H4 (cell line): ENCODE data around the gene CABLES2. TPM values are rescaled to one million over a fixed set of nuclear protein-coding genes. Genes with fewer than 3 reads are reported as not detected.
A peak's percentile ranks its signal among the peaks of the same experiment; 100 is the strongest.

Experiments
- DNase-seq: peaks from one replicate; pipeline ENCODE4 v3.0.0-alpha.2; 2015; ENCODE audit warnings: low spot score
- total RNA-seq: library from RNA; depleted of rRNA; stranded (reverse); fragments of >200 nt; shearing (Covaris generic); gene quantifications from 2 replicates; pipeline ENCODE4 v1.2.3, GENCODE V29; 2014; rRNA removed

CABLES2 gene
- total RNA-seq, 1 experiment from 2014 or later: 4.8 TPM

DNA sequence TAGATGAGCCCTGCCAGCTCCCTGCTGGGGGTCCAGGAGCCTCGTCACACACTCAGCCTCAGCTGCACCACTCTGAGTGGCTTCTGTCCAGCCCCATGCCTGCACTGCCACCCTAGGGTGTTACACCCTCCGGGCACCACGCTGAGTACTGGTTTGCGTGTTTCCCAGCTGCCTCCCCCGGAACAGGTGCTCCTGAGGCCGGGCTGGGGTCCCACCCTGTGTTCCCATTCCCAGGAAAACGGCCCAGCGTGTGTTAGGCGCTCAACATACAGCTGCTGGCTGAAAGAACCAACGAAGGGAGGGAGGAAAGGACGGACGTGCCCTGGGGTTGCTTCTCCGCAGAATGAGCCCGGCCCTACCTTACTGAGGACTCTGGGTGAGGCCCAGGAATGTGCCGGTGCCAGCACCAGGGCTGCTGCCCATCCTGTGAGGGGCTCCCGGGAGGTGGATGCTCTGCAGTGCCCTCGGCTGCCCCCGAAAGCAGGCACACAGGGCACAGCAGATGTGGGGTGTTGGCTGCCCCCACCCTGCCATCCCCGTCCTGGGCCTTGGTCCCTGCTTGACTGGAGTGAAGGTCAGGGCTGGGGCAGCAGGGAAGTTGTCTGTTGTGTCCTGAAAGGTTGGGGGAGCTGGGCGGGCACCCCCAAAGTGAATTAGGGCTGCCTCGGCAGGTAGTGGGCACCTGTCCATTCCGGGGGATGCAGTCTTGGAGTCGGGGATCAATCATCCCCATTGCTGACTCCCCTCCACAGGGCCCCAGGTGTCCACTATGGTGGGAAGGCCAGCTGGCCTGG is 56.3 kb downstream of the CABLES2 start:
- DNase-seq: no peak

DNA sequence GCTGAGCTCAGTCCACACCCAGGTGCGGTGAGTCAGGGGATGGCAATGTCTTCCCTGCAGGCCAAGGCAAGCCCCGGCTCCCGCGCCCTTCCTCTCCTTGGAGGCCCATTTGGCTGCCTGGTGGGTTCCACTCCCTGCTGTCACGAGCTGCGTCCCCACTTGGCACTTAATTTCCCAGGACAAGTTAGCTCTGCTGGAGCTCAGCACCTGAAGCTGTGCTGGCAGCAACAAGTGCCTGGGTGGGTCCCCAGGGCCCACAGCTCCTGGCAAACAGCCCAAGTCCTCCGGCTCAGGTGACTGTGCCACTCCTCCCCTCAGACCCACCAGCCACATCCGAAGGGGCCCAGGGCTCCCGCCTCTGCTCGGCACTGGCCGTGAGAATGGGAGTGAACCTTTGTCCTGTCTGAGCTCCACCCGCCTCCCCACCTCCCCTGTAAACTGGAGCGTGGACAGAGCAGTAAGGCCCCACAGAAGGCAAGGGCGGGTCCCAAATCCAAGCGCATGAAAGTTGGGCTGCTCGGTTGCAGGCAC is 56.9 kb downstream of the CABLES2 start:
- DNase-seq: no peak

DNA sequence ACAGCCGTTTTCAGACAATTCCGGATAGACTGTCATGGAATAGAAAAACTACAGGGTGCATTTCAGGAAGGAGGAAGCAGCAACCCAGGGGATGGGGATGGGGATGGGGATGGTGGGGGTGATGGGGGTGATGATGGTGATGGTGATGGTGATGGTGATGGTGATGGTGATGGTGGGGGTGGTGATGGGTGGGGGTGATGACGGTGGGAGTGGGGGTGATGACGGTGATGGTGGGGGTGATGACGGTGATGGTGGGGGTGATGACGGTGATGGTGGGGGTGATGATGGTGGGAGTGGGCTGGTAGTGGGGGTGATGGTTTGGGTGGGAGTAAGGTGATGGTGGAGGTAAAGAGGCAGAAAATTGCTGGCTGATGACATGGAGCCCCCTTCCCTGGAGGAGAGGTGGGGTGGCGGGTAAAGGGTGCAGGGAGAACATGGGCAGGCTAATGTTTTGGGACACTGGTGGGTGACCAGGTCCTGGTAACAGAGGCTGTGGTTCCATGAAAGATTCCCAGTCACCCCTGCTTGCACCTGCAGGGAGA is 57.5 kb downstream of the CABLES2 start:
- DNase-seq: no peak

DNA sequence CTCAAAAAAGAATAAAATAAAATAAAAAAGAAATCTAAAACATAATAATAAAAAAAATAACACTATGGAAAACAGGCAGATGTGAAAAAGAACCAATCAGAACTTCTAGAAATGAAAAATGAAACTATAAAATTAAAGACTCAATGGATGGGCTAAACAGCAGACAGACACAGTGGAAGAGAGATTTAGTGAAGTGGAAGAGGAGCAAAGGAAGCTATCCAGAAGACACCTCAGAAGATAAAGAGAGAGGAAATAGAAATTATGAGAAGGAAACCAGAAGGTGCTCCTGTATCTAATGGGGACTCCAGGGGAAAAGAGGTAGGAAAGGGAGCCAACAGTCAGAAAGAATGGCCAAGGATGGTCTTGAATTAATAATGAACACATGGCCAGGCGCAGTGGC is 58.5 kb downstream of the CABLES2 start:
- no peak for DNase-seq

DNA sequence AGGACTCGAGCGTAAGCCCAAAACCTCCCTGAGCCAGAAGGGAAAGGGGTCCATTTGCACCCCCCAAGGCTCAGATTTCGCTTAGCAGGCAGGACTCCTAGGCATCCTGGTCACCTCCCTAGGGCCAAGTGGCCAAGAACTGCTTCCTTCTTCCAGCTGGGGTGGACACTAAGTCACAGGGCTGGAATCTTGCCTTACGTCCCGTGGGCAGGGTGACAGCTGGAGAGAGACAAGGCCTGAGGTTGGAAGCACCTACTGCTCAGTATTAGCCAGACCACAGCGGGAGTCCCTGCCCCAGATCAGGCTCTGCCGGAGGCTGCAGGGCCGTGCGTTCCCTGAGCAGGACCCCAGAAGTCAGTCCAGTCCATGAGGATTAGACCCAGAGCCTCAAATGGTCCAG is 59.6 kb downstream of the CABLES2 start:
- no peak for DNase-seq

DNA sequence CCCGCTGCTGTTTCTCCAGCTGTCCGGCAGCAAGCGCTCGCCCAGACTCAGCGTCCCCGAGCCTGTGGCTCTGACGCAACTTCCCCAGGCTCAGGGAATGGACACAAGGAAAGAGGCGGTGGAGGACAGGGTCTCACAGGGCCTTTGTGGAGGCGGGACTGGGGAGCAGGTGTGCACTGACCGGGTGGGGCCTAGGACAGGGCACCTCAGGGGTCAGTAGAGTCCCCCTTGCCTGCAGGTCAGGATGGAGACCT is 60.0 kb downstream of the CABLES2 start:
- DNase-seq: no peak

DNA sequence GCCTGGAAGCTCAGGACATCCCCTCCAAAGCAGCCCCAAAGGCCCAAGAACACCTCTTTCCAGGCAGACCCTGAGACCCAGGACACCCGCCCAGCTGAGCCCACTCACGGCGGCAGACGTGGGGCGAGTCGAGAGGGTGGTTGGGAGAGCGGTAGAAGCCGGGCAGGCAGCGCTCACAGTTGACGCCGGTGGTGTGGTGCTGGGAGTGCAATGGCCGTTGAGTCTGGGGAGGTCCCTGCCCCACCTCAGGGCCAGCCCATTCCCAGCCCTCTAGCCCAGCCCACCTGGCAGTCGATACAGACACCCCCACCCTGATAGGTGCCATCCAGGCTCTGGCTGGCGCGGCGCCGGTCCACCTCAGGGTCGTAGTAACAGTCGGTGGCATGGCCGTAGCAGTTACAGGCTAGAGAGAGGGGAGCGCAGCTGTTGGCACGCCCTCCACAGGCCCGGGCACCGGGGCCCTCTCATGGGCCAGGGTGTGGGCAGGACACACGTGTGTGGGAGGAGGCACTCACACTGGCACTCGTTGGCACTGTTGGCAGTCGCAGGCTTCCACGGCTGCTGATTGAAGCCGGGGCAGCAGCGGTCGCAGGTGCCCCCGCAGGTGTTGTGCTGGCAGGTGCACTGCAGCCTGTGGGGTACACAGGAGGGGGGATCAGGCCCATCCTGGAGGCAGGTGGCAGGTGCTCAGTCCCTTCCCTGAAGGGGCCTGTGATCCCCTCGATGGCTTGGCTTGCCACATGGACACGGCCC is 60.5 kb downstream of the CABLES2 start:
- DNase-seq: no peak

DNA sequence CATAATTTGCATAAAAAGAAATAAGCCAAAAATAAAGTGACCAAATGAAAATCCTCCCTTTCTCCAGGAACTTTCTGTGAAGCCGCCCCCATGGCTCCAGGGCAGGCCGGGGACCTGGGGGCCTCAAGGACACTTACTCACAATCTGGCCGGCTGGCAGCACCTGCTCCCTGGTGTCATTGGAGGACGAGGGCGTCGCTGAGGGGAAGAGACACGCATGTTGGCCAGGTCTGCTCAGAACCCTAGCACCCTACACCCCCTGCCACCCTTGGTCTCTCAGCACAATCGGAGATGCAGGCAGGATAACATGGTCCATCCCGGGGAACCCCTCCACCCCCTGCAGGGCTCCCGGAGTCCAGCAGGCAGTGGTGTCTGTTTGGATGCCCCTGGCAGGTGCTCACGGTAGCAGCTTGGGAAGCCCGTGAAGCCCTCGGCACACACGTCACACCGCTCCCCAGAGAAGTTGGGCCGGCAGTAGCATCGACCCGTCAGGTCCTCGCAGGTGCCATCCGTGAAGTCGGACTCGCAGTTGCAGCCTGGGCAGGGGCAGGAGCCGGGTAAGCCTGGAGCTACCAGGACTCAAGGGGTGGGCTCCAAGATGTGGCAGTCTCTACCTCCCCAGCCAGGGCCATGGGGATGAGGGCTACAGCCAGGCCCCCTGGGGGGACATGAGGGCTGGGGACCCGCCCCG is 61.3 kb downstream of the CABLES2 start:
- no peak for DNase-seq

DNA sequence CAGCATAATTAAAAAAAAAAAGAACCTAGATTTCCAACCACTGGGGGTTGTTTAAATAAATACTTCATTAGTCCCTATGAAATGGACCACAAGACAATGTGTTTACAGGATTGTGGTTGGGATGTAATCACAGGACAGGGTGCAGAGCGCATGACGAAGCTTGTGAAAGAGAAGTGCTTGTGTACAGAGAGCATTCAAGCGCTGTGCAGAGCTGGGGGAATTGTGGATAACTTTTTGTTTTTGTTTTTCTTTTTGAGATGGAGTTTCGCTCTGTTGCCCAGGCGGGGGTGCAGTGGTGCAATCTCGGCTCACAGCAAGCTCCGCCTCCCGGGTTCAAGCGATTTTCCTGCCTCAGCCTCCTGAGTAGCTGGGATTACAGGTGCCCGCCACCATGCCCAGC is 62.3 kb downstream of the CABLES2 start:
- DNase-seq: peak; percentile 97

DNA sequence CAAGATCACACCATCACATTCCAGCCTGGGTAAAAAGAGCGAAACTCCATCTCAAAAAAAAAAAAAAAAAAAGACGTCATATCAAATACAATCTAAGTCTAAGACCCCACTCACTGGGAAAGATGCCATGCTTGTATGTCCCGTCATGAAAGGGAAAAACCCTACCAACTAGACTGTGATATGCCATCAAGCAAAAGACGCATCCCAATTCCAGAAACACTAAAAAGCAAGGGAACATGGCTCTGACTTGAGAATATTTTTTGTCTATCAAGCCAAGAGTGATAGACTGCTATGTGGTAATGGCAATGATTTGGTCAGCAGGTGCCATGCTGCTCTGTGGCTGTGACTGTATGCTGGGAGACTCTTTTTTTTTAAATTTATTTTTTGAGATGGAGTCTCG is 63.0 kb downstream of the CABLES2 start:
- DNase-seq: no peak

DNA sequence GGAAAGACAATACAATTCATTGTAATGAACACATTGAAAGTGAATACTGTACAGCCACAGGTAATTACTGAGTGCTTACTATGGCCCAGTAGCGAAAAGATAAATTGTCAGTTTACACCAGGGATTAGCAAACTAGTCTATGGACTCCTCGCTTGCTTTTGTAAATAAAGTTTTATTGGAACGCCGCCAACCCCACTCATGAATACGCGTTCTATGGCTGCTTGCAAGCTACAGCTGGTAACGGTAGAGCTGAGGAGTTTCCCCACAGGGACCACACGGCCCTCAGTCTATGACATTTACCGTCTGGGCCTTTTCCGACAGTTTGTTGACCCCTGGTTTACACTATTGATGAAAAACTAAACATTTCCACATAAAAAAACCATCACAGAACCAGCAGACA is 64.2 kb downstream of the CABLES2 start:
- no peak for DNase-seq

DNA sequence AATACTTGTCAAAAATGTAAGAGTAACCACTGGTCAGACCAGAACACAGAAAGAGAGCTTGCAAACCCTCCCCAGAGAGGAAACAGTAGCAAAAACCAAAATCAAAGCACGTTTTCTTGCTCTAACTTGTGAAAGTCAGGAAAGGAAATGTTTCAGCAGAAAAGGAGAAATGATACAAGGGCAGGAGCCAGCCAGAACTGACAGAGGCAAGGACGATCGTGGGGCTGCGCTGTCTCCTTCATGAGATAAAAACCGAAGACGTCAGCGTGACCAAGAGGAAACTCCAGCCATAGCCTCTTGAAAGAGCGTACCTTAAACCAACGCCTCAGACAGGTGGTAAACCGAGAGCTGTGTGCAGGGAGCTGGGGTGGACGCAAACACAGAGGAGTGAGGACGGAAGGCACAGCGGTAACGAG is 67.4 kb downstream of the CABLES2 start:
- DNase-seq: no peak

Other genes with a start within 250 kb of the CABLES2 start
- gene MTG2, start 224.3 kb downstream of the CABLES2 start, total RNA-seq: 13.3 and 18.0 TPM in 2 replicates
- gene HRH3, start 187.0 kb downstream of the CABLES2 start, total RNA-seq: not detected in 2 replicates
- 12.5 and 17.7 TPM in 2 replicates for gene OSBPL2, start 168.8 kb downstream of the CABLES2 start, total RNA-seq
- gene ADRM1, start 104.3 kb downstream of the CABLES2 start, total RNA-seq: 180 and 203 TPM in 2 replicates
- 4.4 and 4.5 TPM in 2 replicates for gene LAMA5, start 40.0 kb downstream of the CABLES2 start, total RNA-seq
- 2,095 and 2,204 TPM in 2 replicates for gene RPS21, start 20.2 kb downstream of the CABLES2 start, total RNA-seq
- gene RBBP8NL, start 20.3 kb upstream of the CABLES2 start, total RNA-seq: not detected in 2 replicates
- gene GATA5, start 68.7 kb upstream of the CABLES2 start, total RNA-seq: 0.10 and 0.41 TPM in 2 replicates
- 4.7 and 4.9 TPM in 2 replicates for gene SLCO4A1, start 235.2 kb upstream of the CABLES2 start, total RNA-seq